Measurements from ENCODE around the gene OR2H2. TPM values are rescaled to one million over a fixed set of nuclear protein-coding genes. Genes with fewer than 3 reads are reported as not detected.

Gene OR2H2
- total and polyA plus RNA-seq, 7 donors: not detected

DNA sequence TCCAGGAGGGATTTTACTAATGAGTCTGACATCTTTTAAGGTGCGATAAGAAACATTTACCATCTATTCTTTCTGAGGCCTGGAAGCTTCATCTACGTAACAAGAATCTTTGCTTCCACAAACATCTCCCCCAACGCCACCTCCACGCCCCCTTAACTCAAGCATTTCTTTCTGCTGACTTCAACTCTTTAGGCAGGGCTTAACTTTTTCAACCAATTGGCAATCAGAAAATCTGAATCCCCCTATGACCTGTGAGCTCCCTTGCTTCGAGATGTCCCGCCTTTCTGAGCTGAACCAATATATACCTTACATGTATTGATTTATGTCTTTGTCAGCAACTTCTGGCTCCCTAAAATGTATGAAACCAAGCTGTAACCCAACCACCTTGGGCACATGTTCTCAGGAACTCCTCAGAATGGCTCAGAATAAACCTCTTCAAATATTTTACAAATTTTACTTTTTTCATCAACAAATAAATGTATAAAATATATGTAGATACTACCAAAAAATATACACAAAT is 11.5 kb downstream of the OR2H2 start:
- WGBS, 2 donors: 89 to 90% methylated on average over 6 of the region's 6 CpGs
- Histone ChIP-seq H3K4me1 (peaks cover 0 to 8% (median 5%) of the 10 kb centered on the region in 4 donors), H3K9me3 (no peaks in the 10 kb centered on the region), H3K27ac (no peak overlapping the region), H3K4me3 (no peak overlapping the region), H3K36me3 (no peaks in the 10 kb centered on the region), H3K27me3 (no peaks in the 10 kb centered on the region)
- no peak for DNase-seq
- intact Hi-C loops (cut with DNase I): no loop called here
- TF ChIP-seq CTCF (IDR thresholded peaks at IDR 0.05) (no peak), EP300 (IDR thresholded peaks at IDR 0.05) (no peak), POLR2A (IDR thresholded peaks at IDR 0.05) (no peak), POLR2AphosphoS5 (IDR thresholded peaks at IDR 0.05) (no peak)

DNA sequence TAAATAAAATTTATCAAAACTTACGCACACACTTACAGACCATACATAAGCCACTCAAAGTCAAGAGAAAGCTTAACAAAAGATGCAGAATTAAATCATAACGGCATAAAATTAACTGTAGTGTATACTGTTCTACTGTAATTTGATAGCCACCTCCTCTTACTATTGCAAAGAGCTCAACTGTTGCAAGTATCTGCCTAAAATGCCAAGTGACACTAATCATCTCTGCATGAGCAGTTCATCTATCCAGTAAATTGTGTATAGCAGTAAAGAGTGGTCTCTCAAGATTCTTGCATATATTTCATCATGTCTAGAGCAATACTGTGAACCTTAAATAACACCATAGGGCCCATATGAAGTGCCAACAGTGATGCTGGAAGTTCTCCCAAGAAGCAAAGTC is 12.3 kb downstream of the OR2H2 start:
- no peak for TF ChIP-seq POLR2A (IDR thresholded peaks at IDR 0.05)
- no peak for TF ChIP-seq CTCF (IDR thresholded peaks at IDR 0.05)
- no peak for TF ChIP-seq EP300 (IDR thresholded peaks at IDR 0.05)
- no peak for TF ChIP-seq POLR2AphosphoS5 (IDR thresholded peaks at IDR 0.05)
- intact Hi-C loops (cut with DNase I): no loop called here

GRCh38 chr6:29598172-29598747 is 13.3 kb downstream of the OR2H2 start:
- TF ChIP-seq POLR2AphosphoS5 (IDR thresholded peaks at IDR 0.05) (no peak), EP300 (IDR thresholded peaks at IDR 0.05) (no peak), POLR2A (IDR thresholded peaks at IDR 0.05) (no peak), CTCF (IDR thresholded peaks at IDR 0.05) (no peak)
- Histone ChIP-seq H3K36me3 (peaks cover 0 to 17% (median 4%) of the 10 kb centered on the region in 4 donors), H3K27me3 (no peaks in the 10 kb centered on the region), H3K4me3 (no peak overlapping the region), H3K27ac (no peak overlapping the region), H3K9me3 (no peaks in the 10 kb centered on the region), H3K4me1 (peaks cover 0 to 5% (median 5%) of the 10 kb centered on the region in 4 donors)
- no peak for DNase-seq
- WGBS, 2 donors: 22 to 59% methylated on average over 2 of the region's 2 CpGs
- intact Hi-C loops (cut with DNase I): no loop called here

More for the DNA sequence above, 12.3 kb downstream of the OR2H2 start:
- no peaks in the 10 kb centered on the region for H3K27me3 ChIP-seq
- no peaks in the 10 kb centered on the region for H3K9me3 ChIP-seq
- H3K4me3 ChIP-seq: no peak overlapping the region
- peaks cover 0 to 8% (median 5%) of the 10 kb centered on the region in 4 donors for H3K4me1 ChIP-seq
- no peak for DNase-seq
- H3K36me3 ChIP-seq: peaks cover 0 to 6% (median 0%) of the 10 kb centered on the region in 4 donors
- no peak overlapping the region for H3K27ac ChIP-seq
- 85 to 87% methylated on average over 2 of the region's 2 CpGs for WGBS, 2 donors

DNA sequence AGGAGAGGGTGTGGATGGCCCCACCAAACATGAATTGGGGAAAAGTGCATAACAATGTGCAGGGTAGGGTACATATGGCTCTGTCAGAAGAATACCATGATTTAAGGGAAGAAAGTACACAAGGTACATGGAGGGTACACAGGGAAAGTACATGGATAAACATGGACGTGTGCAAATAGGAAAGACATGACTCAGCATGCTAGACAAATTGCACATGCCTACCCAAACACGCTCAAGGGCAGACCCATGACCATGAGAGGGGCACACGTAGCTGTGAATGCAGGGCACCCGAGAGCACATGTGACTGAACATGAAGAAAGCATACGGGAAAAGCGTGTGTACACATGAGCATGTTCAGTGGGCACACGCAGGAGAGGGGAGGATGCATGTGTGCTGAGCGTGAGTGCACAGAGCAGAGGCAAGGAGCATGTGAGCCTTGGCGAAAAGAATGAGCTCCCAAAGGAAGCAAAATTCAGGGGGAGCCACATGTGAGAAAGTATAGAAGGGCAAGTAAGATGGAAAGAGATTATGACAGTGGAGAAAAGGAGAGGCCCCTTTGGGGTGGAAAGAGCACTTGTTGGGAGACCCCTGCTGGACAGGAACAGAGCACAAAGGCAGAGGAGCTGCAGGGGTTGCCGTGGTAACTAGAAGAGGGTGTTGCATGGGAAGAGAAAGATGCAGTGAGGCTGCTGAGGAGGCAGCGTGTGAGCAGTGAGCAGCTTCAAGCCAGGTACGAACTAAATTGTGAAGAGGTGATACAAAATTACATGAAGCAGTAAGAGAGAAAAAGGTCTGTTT is 17.8 kb downstream of the OR2H2 start:
- WGBS, 2 donors: 81 to 87% methylated on average over 12 of the region's 12 CpGs
- TF ChIP-seq CTCF (IDR thresholded peaks at IDR 0.05) (no peak), POLR2A (IDR thresholded peaks at IDR 0.05) (no peak), POLR2AphosphoS5 (IDR thresholded peaks at IDR 0.05) (no peak), EP300 (IDR thresholded peaks at IDR 0.05) (no peak)
- H3K27ac ChIP-seq: no peak overlapping the region
- H3K4me3 ChIP-seq: no peak overlapping the region
- intact Hi-C loops (cut with DNase I): no loop called here
- H3K4me1 ChIP-seq: no peaks in the 10 kb centered on the region
- DNase-seq: no peak
- H3K36me3 ChIP-seq: peaks cover 20 to 62% (median 38%) of the 10 kb centered on the region in 4 donors
- H3K9me3 ChIP-seq: no peaks in the 10 kb centered on the region
- H3K27me3 ChIP-seq: no peaks in the 10 kb centered on the region
